ENCODE results near the gene CYP20A1.
A peak's percentile ranks its signal among the peaks of the same experiment; 100 is the strongest.
"Not testable (repeated sequence)": the region's sequence is repeated elsewhere in the genome, so short reads cannot be mapped to it uniquely, and the experiment has no call there.

The CYP20A1 gene

GRCh38 chr2:203327901-203328759 is 89.3 kb downstream of the CYP20A1 start, which contains the start of gene ABI2:
Gene ABI2, plus strand, starts transcription at chr2:203328394. Its CDS starts 121 bp downstream, at chr2:203328515.
- Mint-ChIP-seq H3K36me3 (ENCODE audit: low read depth) (peaks cover 2% of the 10 kb centered on the region), H3K4me1 (ENCODE audit: low read depth) (peaks cover 31% of the 10 kb centered on the region), H3K27me3 (ENCODE audit: low read depth) (peaks cover 5% of the 10 kb centered on the region), H3K9me3 (no peaks in the 10 kb centered on the region), H3K4me3 (peak within 1 kb of the TSS; percentile 91), H3K27ac (peak within 1 kb of the TSS; percentile 86)
- DNase-seq (ENCODE audit: low spot score): peak; percentile 72

DNA sequence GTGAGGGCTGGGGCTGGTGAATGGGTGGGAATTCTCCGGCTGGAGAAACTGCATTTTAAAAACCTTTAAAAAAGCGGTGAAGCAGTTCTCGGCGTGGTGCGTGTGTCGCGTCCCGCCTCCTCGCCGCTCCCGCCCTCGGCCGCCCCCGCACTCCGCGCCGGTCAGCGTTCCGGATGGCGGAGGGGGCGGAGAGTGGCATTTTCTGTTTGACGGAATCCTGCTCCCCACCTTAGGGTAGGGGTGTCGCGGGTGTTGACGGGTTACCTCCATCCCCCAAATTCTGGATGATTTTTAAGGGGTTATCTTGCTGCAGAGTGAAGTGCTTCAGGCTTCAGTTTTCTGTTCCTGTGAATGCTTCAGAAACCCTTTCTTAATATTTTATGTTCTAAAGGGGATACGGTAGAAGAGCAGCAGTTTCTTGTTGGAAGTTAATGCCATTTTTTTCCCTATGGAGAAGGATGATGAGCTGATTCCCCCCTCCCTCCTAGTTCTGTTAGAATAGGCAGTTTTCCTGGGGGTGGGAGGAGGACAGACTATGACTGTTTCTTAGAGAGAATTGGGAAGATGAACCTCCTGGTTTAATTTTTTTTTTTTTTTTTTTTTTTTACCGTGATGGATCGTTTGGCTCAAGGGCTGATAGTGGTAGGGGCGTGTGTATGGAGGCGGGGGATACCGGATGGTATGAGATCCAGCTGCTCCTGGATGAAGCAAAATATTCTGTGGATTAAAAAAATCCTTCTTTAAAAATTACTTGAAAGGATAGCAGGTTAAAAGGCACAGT is 90.1 kb downstream of the CYP20A1 start:
- Mint-ChIP-seq H3K4me3 (peak overlapping the region; percentile 83), H3K27ac (peak overlapping the region; percentile 6), H3K36me3 (ENCODE audit: low read depth) (peaks cover 2% of the 10 kb centered on the region), H3K9me3 (no peaks in the 10 kb centered on the region), H3K27me3 (ENCODE audit: low read depth) (peaks cover 5% of the 10 kb centered on the region), H3K4me1 (ENCODE audit: low read depth) (peaks cover 33% of the 10 kb centered on the region)
- peak; percentile 63 for DNase-seq (ENCODE audit: low spot score)

DNA sequence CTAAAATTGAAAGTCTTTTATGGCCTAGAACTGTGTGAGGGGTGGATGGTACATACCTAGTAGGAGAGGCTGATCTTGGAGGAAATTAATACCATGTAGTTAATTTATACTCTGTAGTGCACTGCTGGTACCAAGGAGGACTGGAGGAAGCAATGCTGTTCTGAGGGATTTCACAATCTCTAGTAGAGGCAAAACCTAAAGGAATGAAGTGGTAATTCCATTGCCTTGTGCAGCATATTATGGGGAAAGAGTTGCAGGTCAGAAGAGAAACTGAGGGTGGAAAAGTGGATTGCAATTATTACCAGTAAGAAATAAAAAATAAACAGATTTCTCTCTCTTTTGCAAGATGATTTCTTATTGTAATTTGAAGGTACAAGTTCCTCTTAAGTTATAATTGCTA is 91.6 kb downstream of the CYP20A1 start:
- peak overlapping the region; percentile 83 for H3K4me3 Mint-ChIP-seq
- no peak overlapping the region for H3K27ac Mint-ChIP-seq
- H3K36me3 Mint-ChIP-seq (ENCODE audit: low read depth): peaks cover 2% of the 10 kb centered on the region
- no peaks in the 10 kb centered on the region for H3K9me3 Mint-ChIP-seq
- peaks cover 33% of the 10 kb centered on the region for H3K4me1 Mint-ChIP-seq (ENCODE audit: low read depth)
- no peak for DNase-seq (ENCODE audit: low spot score)
- peaks cover 3% of the 10 kb centered on the region for H3K27me3 Mint-ChIP-seq (ENCODE audit: low read depth)

- H3K27ac Mint-ChIP-seq: no peak overlapping the region
- H3K4me1 Mint-ChIP-seq (ENCODE audit: low read depth): peaks cover 9% of the 10 kb centered on the region
- H3K9me3 Mint-ChIP-seq: no peaks in the 10 kb centered on the region
- DNase-seq (ENCODE audit: low spot score): no peak
- no peak overlapping the region for H3K4me3 Mint-ChIP-seq
- H3K27me3 Mint-ChIP-seq (ENCODE audit: low read depth): no peaks in the 10 kb centered on the region
- H3K36me3 Mint-ChIP-seq (ENCODE audit: low read depth): peaks cover 4% of the 10 kb centered on the region
These were observed 99.5 kb downstream of the CYP20A1 start for GRCh38 chr2:203338322-203338721.

DNA sequence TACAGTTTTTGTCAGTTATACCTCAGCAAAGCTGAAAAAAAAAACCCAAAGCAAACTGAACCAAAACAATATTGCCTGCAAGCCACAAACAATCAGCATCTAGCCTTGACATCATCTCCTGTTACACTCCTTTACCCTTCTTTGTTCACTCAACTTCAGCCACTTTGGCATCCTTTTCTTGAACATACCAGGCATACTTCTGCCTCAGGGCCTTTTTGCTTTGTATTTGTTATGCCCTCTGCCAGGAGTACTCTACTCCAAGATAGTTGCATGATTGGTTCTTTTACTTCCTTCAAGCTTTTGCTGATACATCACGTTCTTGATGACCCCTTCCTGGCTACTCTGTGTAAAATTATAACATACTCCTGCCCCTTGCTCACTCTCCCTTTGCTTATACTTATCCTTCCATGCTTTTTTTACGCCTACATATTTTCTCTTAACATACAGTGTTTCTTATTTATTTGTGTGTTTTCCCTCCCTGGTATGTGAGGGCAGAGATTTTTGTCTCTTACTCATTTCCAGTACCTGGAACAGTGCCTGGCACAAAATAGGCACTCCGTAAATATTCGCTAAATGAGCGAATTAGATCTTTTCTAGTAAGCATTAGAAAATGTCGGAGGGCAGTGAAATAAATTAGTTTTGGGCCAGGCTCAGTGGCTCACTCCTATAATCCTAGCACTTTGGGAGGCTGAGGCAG is 102.1 kb downstream of the CYP20A1 start:
- no peaks in the 10 kb centered on the region for H3K9me3 Mint-ChIP-seq
- no peak for DNase-seq (ENCODE audit: low spot score)

GRCh38 chr2:203341741-203342310 is 103.0 kb downstream of the CYP20A1 start:
- Mint-ChIP-seq H3K4me1 (ENCODE audit: low read depth) (peaks cover 10% of the 10 kb centered on the region), H3K27me3 (ENCODE audit: low read depth) (no peaks in the 10 kb centered on the region), H3K36me3 (ENCODE audit: low read depth) (peaks cover 6% of the 10 kb centered on the region), H3K9me3 (no peaks in the 10 kb centered on the region), H3K4me3 (no peak overlapping the region), H3K27ac (no peak overlapping the region)
- no peak for DNase-seq (ENCODE audit: low spot score)

More for the DNA sequence above, 102.1 kb downstream of the CYP20A1 start:
- H3K36me3 Mint-ChIP-seq (ENCODE audit: low read depth): peaks cover 7% of the 10 kb centered on the region
- H3K27ac Mint-ChIP-seq: no peak overlapping the region
- H3K4me3 Mint-ChIP-seq: no peak overlapping the region
- H3K4me1 Mint-ChIP-seq (ENCODE audit: low read depth): peaks cover 8% of the 10 kb centered on the region
- no peaks in the 10 kb centered on the region for H3K27me3 Mint-ChIP-seq (ENCODE audit: low read depth)

- H3K27ac Mint-ChIP-seq; H3K4me3 Mint-ChIP-seq; H3K9me3 Mint-ChIP-seq; H3K27me3 Mint-ChIP-seq (ENCODE audit: low read depth); H3K36me3 Mint-ChIP-seq (ENCODE audit: low read depth); H3K4me1 Mint-ChIP-seq (ENCODE audit: low read depth); DNase-seq (ENCODE audit: low spot score): not testable (repeated sequence)
These were observed 103.6 kb downstream of the CYP20A1 start for GRCh38 chr2:203342374-203342773.

GRCh38 chr2:203344667-203345066 is 105.8 kb downstream of the CYP20A1 start:
- no peaks in the 10 kb centered on the region for H3K9me3 Mint-ChIP-seq
- H3K27ac Mint-ChIP-seq: no peak overlapping the region

GRCh38 chr2:203346612-203347011 is 107.8 kb downstream of the CYP20A1 start:
- H3K27me3 Mint-ChIP-seq (ENCODE audit: low read depth): no peaks in the 10 kb centered on the region
- peaks cover 3% of the 10 kb centered on the region for H3K4me1 Mint-ChIP-seq (ENCODE audit: low read depth)
- no peak overlapping the region for H3K27ac Mint-ChIP-seq
- H3K9me3 Mint-ChIP-seq: no peaks in the 10 kb centered on the region
- no peak for DNase-seq (ENCODE audit: low spot score)
- H3K4me3 Mint-ChIP-seq: no peak overlapping the region
- H3K36me3 Mint-ChIP-seq (ENCODE audit: low read depth): peaks cover 3% of the 10 kb centered on the region

More at GRCh38 chr2:203344667-203345066, 105.8 kb downstream of the CYP20A1 start:
- Mint-ChIP-seq H3K36me3 (ENCODE audit: low read depth) (peaks cover 3% of the 10 kb centered on the region), H3K4me3 (no peak overlapping the region), H3K4me1 (ENCODE audit: low read depth) (peaks cover 10% of the 10 kb centered on the region), H3K27me3 (ENCODE audit: low read depth) (no peaks in the 10 kb centered on the region)
- DNase-seq (ENCODE audit: low spot score): no peak

- H3K27ac Mint-ChIP-seq: no peak overlapping the region
- H3K4me1 Mint-ChIP-seq (ENCODE audit: low read depth): peaks cover 2% of the 10 kb centered on the region
- H3K4me3 Mint-ChIP-seq: no peak overlapping the region
- no peaks in the 10 kb centered on the region for H3K9me3 Mint-ChIP-seq
- H3K27me3 Mint-ChIP-seq (ENCODE audit: low read depth): no peaks in the 10 kb centered on the region
- DNase-seq (ENCODE audit: low spot score): no peak
- peaks cover 3% of the 10 kb centered on the region for H3K36me3 Mint-ChIP-seq (ENCODE audit: low read depth)
These were observed 108.6 kb downstream of the CYP20A1 start for GRCh38 chr2:203347375-203347774.

- no peaks in the 10 kb centered on the region for H3K36me3 Mint-ChIP-seq (ENCODE audit: low read depth)
- H3K4me3 Mint-ChIP-seq: no peak overlapping the region
- no peaks in the 10 kb centered on the region for H3K9me3 Mint-ChIP-seq
- no peaks in the 10 kb centered on the region for H3K4me1 Mint-ChIP-seq (ENCODE audit: low read depth)
- no peaks in the 10 kb centered on the region for H3K27me3 Mint-ChIP-seq (ENCODE audit: low read depth)
- DNase-seq (ENCODE audit: low spot score): no peak
- no peak overlapping the region for H3K27ac Mint-ChIP-seq
These were observed 113.9 kb downstream of the CYP20A1 start for GRCh38 chr2:203352604-203353255.

GRCh38 chr2:203354966-203355365 is 116.1 kb downstream of the CYP20A1 start:
- H3K27ac Mint-ChIP-seq: no peak overlapping the region
- no peak for DNase-seq (ENCODE audit: low spot score)

More at GRCh38 chr2:203354966-203355365, 116.1 kb downstream of the CYP20A1 start:
- H3K4me1 Mint-ChIP-seq (ENCODE audit: low read depth): no peaks in the 10 kb centered on the region
- H3K4me3 Mint-ChIP-seq: no peak overlapping the region
- H3K36me3 Mint-ChIP-seq (ENCODE audit: low read depth): peaks cover 3% of the 10 kb centered on the region
- H3K9me3 Mint-ChIP-seq: no peaks in the 10 kb centered on the region
- no peaks in the 10 kb centered on the region for H3K27me3 Mint-ChIP-seq (ENCODE audit: low read depth)
